Measurements from ENCODE around the gene INHBB. TPM values are rescaled to one million over a fixed set of nuclear protein-coding genes. Genes with fewer than 3 reads are reported as not detected.
A peak's percentile ranks its signal among the peaks of the same experiment; 100 is the strongest.
"Not testable (repeated sequence)": the region's sequence is repeated elsewhere in the genome, so short reads cannot be mapped to it uniquely, and the experiment has no call there.

Gene INHBB
- total and polyA plus RNA-seq, 12 donors: 0.89 to 9.2 (median 3.5) TPM

- intact Hi-C loops (cut with DNase I): loop anchor here in 4 of 10 donors (10.0 kb wide), 3 partner anchors 94 to 214 kb away; partner anchors contain the start of gene TMEM185B (in 2 of the 4)
- H3K27me3 ChIP-seq: peaks cover 0 to 14% (median 0%) of the 10 kb centered on the region in 7 donors
- ATAC-seq: peak; percentile 22 to 77 (median 56)
- H3K9me3 ChIP-seq: no peaks in the 10 kb centered on the region
- peak overlapping the region in 1 of 10 donors; percentile 11 for H3K27ac ChIP-seq
- WGBS, 2 donors: 42 to 46% methylated on average over 8 of the region's 8 CpGs
- H3K4me1 ChIP-seq: peaks cover 15 to 41% (median 29%) of the 10 kb centered on the region in 9 donors
- no peaks in the 10 kb centered on the region for H3K36me3 ChIP-seq
- DNase-seq: peak; percentile 44 to 67
- H3K4me3 ChIP-seq: no peak overlapping the region
- TF ChIP-seq, protein P1, sequence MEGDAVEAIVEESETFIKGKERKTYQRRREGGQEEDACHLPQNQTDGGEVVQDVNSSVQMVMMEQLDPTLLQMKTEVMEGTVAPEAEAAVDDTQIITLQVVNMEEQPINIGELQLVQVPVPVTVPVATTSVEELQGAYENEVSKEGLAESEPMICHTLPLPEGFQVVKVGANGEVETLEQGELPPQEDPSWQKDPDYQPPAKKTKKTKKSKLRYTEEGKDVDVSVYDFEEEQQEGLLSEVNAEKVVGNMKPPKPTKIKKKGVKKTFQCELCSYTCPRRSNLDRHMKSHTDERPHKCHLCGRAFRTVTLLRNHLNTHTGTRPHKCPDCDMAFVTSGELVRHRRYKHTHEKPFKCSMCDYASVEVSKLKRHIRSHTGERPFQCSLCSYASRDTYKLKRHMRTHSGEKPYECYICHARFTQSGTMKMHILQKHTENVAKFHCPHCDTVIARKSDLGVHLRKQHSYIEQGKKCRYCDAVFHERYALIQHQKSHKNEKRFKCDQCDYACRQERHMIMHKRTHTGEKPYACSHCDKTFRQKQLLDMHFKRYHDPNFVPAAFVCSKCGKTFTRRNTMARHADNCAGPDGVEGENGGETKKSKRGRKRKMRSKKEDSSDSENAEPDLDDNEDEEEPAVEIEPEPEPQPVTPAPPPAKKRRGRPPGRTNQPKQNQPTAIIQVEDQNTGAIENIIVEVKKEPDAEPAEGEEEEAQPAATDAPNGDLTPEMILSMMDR (IDR thresholded peaks at IDR 0.05): no peak
Measured at GRCh38 chr2:120318626-120319025, 27.3 kb upstream of the INHBB start.

- 72 to 79% methylated on average over 10 of the region's 10 CpGs for WGBS, 2 donors
- H3K9me3 ChIP-seq: no peaks in the 10 kb centered on the region
- peaks cover 0 to 19% (median 0%) of the 10 kb centered on the region in 7 donors for H3K27me3 ChIP-seq
- H3K4me3 ChIP-seq: no peak overlapping the region
- peak overlapping the region in 1 of 10 donors; percentile 11 for H3K27ac ChIP-seq
- DNase-seq (no peak), ATAC-seq (no peak)
- H3K4me1 ChIP-seq: peaks cover 19 to 43% (median 30%) of the 10 kb centered on the region in 9 donors
- TF ChIP-seq, protein P1 (IDR thresholded peaks at IDR 0.05): no peak
- intact Hi-C loops (cut with DNase I): loop anchor here in 4 of 10 donors (10.0 kb wide), 3 partner anchors 94 to 214 kb away; partner anchors contain the start of gene TMEM185B (in 2 of the 4)
- no peaks in the 10 kb centered on the region for H3K36me3 ChIP-seq
Measured at GRCh38 chr2:120319123-120319522, 26.8 kb upstream of the INHBB start.

DNA sequence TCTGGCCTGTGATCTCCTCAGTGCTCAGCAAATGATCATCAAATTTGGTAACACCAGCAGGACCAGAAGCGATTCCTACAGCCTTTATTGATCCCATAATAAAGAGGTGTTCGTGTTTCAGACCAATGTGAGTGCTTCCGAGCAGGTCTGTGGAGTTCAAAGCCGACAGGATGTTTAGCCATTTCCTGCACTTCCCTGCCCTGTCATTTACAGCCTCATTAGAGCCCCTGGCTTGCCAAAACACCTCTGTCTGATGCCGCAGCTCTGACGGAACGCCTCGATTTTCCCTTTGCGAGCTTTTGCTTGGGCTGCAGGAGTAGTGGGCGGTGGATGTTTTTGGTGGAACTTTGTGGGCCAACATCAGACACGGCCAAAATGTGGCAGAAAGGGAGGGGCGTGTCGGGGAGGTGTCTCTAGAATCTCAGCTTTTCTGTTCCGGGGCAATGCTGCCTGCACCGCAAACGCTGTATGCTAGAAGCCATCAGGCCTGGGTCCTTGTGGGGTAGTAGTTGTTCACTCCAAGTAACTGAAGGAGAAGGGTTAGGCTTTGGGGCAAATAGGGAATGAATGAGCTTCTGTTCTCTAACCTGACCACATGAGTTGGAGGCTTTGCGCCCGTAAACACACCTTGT lies 26.1 kb upstream of the INHBB start:
- Histone ChIP-seq H3K27ac (peak overlapping the region in 1 of 10 donors; percentile 11), H3K4me1 (peaks cover 19 to 37% (median 31%) of the 10 kb centered on the region in 9 donors), H3K36me3 (no peaks in the 10 kb centered on the region), H3K9me3 (no peaks in the 10 kb centered on the region), H3K27me3 (peaks cover 0 to 20% (median 0%) of the 10 kb centered on the region in 7 donors), H3K4me3 (no peak overlapping the region)
- ATAC-seq (no peak), DNase-seq (no peak)
- intact Hi-C loops (cut with DNase I): loop anchor here in 4 of 10 donors (10.0 kb wide), 3 partner anchors 95 to 215 kb away; partner anchors contain the start of gene TMEM185B (in 2 of the 4)
- TF ChIP-seq, protein P1 (IDR thresholded peaks at IDR 0.05): no peak
- 77 to 80% methylated on average over 18 of the region's 18 CpGs for WGBS, 2 donors

GRCh38 chr2:120320318-120320851 lies 25.6 kb upstream of the INHBB start:
- DNase-seq (no peak), ATAC-seq (no peak)
- TF ChIP-seq, protein P1 (IDR thresholded peaks at IDR 0.05): no peak
- H3K27ac ChIP-seq: no peak overlapping the region
- H3K4me1 ChIP-seq: peaks cover 19 to 37% (median 28%) of the 10 kb centered on the region in 9 donors
- no peaks in the 10 kb centered on the region for H3K36me3 ChIP-seq
- H3K27me3 ChIP-seq: peaks cover 0 to 23% (median 0%) of the 10 kb centered on the region in 7 donors
- H3K4me3 ChIP-seq: no peak overlapping the region
- WGBS, 2 donors: 83 to 84% methylated on average over 10 of the region's 10 CpGs
- intact Hi-C loops (cut with DNase I): no loop called here
- H3K9me3 ChIP-seq: no peaks in the 10 kb centered on the region

DNA sequence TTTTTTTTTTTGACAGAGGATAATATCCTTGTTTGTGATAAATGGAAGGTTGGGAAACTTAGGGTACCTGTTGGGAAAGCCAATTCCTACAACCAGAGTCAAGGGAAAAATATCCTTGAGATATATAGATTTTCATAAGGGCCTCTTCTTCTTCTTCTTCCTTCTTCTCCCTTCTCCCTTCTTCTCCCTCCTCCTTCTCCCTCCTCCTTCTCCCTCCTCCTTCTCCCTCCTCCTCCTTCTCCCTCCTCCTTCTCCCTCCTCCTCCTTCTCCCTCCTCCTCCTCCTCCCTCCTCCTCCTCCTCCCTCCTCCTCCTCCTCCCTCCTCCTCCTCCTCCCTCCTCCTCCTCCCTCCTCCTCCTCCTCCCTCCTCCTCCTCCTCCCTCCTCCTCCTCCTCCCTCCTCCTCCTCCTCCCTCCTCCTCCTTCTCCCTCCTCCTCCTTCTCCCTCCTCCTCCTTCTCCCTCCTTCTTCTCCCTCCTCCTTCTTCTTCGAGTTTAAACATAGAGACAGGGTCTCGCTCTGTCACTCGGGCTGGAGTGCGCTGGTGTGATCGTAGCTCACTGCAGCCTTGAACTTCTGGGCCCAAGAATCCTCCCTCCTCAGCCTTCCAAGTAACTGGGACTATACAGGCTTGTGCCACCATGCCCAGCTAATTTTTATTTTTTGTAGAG lies 24.9 kb upstream of the INHBB start:
- ATAC-seq: not testable (repeated sequence)
- 90 to 92% methylated on average over 5 of the region's 5 CpGs for WGBS, 2 donors

More for the DNA sequence above, 24.9 kb upstream of the INHBB start:
- H3K27ac ChIP-seq; H3K36me3 ChIP-seq; DNase-seq; H3K9me3 ChIP-seq; H3K4me3 ChIP-seq; intact Hi-C loops (cut with DNase I): not testable (repeated sequence)
- Histone ChIP-seq H3K4me1 (peaks cover 19 to 37% (median 28%) of the 10 kb centered on the region in 9 donors), H3K27me3 (peaks cover 0 to 23% (median 0%) of the 10 kb centered on the region in 7 donors)

Measured in heart right ventricle (tissue), 16 donors.